Breast epithelium (tissue), 4 donors: ENCODE data around the gene PTTG1IP. TPM values are rescaled to one million over a fixed set of nuclear protein-coding genes. Genes with fewer than 3 reads are reported as not detected.
A peak's percentile ranks its signal among the peaks of the same experiment; 100 is the strongest.

Experiments
- DNase-seq, 2 donors: peaks; one replicate each; pipeline ENCODE4 v3.0.0-alpha.2; 2019; ENCODE audit warnings: low spot score in 2 of 2
- H3K27ac ChIP-seq, 2 donors: fragments of 200-600 bp; sonication (generic) in 1 of 2; one replicate each; pipeline ENCODE4 v1.5.1; 2016 to 2019; ENCODE audit warnings: mild to moderate bottlenecking in 1 of 2
- H3K27me3 ChIP-seq, 2 donors: fragments of 200-600 bp; sonication (generic) in 1 of 2; one replicate each; pipeline versions ENCODE4 v1.5.1 to v1.6.0; 2017 to 2019; ENCODE audit warnings: control low read depth in 1 of 2, mild to moderate bottlenecking in 1 of 2
- H3K36me3 ChIP-seq: fragments of 200-600 bp; one replicate; pipeline ENCODE4 v1.5.1; 2019
- H3K4me1 ChIP-seq, 2 donors: fragments of 200-600 bp; sonication (generic); one replicate each; pipeline ENCODE4 v1.5.1; 2016 to 2019; ENCODE audit warnings: control low read depth in 1 of 2
- H3K4me3 ChIP-seq, 3 donors: fragments of 200-600 bp; sonication (generic); 1 replicate in 2 of 3; 2 replicates in 1 of 3; pipeline ENCODE4 v1.5.1; 2016 to 2019; ENCODE audit warnings: mild to moderate bottlenecking in 3 of 3, moderate library complexity in 2 of 3
- H3K9me3 ChIP-seq, 2 donors: fragments of 200-600 bp; sonication (generic) in 1 of 2; one replicate each; pipeline ENCODE4 v1.5.1; 2016 to 2019; ENCODE audit warnings: control low read depth in 1 of 2
- CTCF ChIP-seq, 3 donors: fragments of 450-650 bp; IDR thresholded peaks; one replicate each; pipeline ENCODE4 v1.5.1; 2016 to 2017; ENCODE audit warnings: antibody characterized with exemption in 3 of 3, mild to moderate bottlenecking in 3 of 3, moderate library complexity in 3 of 3
- POLR2A ChIP-seq: fragments of 450-650 bp; IDR thresholded peaks from one replicate; pipeline ENCODE4 v1.6.1; 2016; ENCODE audit warnings: antibody characterized with exemption, mild to moderate bottlenecking, moderate library complexity
- POLR2AphosphoS5 ChIP-seq, 3 donors: sonication (generic); formaldehyde crosslinking; IDR thresholded peaks; one replicate each; pipeline ENCODE4 v1.6.1; 2017; ENCODE audit warnings: antibody characterized with exemption in 3 of 3
- intact Hi-C: fragments of 100-400 bp; cut with DNase I; formaldehyde crosslinking; loops from one replicate; pipeline ENCODE4 v1.15.1; 2023; ENCODE audit warnings: low total_unique reads
- total RNA-seq, 3 donors: library from RNA; depleted of rRNA; stranded (reverse); fragments of >200 nt; gene quantifications; one replicate each; pipeline ENCODE4 v1.1.0, GENCODE V29; 2016

PTTG1IP gene
- total RNA-seq, 3 donors from 2014 or later, result 187 to 351 (median 272) TPM

- Histone ChIP-seq H3K27me3 (no peaks in the 10 kb centered on the region), H3K4me1 (no peaks in the 10 kb centered on the region), H3K36me3 (no peaks in the 10 kb centered on the region), H3K4me3 (no peak overlapping the region), H3K27ac (no peak overlapping the region), H3K9me3 (no peaks in the 10 kb centered on the region)
- intact Hi-C loops, result no loop called here
- no peak for TF ChIP-seq CTCF (IDR thresholded peaks at IDR 0.05)
- no peak for TF ChIP-seq POLR2A
- no peak for TF ChIP-seq POLR2AphosphoS5 (IDR thresholded peaks at IDR 0.05)
- DNase-seq, result peak in 1 of 2 donors; percentile 43
Measured at GRCh38 chr21:44838951-44839350, 34.5 kb downstream of the PTTG1IP start.

GRCh38 chr21:44838039-44838895 lies 35.2 kb downstream of the PTTG1IP start:
- H3K27ac ChIP-seq, result no peak overlapping the region
- no peaks in the 10 kb centered on the region for H3K4me1 ChIP-seq
- H3K9me3 ChIP-seq, result no peaks in the 10 kb centered on the region
- no peaks in the 10 kb centered on the region for H3K36me3 ChIP-seq
- DNase-seq, result peak in 1 of 2 donors; percentile 43
- no peak overlapping the region for H3K4me3 ChIP-seq
- H3K27me3 ChIP-seq, result no peaks in the 10 kb centered on the region
- intact Hi-C loops, result no loop called here
- TF ChIP-seq POLR2A, result no peak
- TF ChIP-seq CTCF (IDR thresholded peaks at IDR 0.05), result no peak
- TF ChIP-seq POLR2AphosphoS5 (IDR thresholded peaks at IDR 0.05), result no peak

- H3K4me3 ChIP-seq, result no peak overlapping the region
- peak in 1 of 2 donors; percentile 47 for DNase-seq
- H3K9me3 ChIP-seq, result no peaks in the 10 kb centered on the region
- no peak for TF ChIP-seq POLR2AphosphoS5 (IDR thresholded peaks at IDR 0.05)
- no peaks in the 10 kb centered on the region for H3K27me3 ChIP-seq
- intact Hi-C loops, result no loop called here
- no peaks in the 10 kb centered on the region for H3K36me3 ChIP-seq
- no peak overlapping the region for H3K27ac ChIP-seq
- H3K4me1 ChIP-seq, result no peaks in the 10 kb centered on the region
Measured at GRCh38 chr21:44837537-44837936, 36.0 kb downstream of the PTTG1IP start.

GRCh38 chr21:44836666-44837471 lies 36.6 kb downstream of the PTTG1IP start:
- no peak for TF ChIP-seq POLR2AphosphoS5 (IDR thresholded peaks at IDR 0.05)
- no peak for TF ChIP-seq POLR2A
- peak in 1 of 2 donors; percentile 52 for DNase-seq
- intact Hi-C loops, result no loop called here
- Histone ChIP-seq H3K4me3 (no peak overlapping the region), H3K9me3 (no peaks in the 10 kb centered on the region), H3K27ac (no peak overlapping the region), H3K27me3 (no peaks in the 10 kb centered on the region), H3K4me1 (no peaks in the 10 kb centered on the region), H3K36me3 (no peaks in the 10 kb centered on the region)

GRCh38 chr21:44836349-44836665 lies 37.2 kb downstream of the PTTG1IP start:
- no peaks in the 10 kb centered on the region for H3K9me3 ChIP-seq
- intact Hi-C loops, result no loop called here
- DNase-seq, result no peak
- no peak overlapping the region for H3K4me3 ChIP-seq
- no peaks in the 10 kb centered on the region for H3K36me3 ChIP-seq
- H3K4me1 ChIP-seq, result no peaks in the 10 kb centered on the region
- TF ChIP-seq POLR2A (no peak), CTCF (IDR thresholded peaks at IDR 0.05) (no peak), POLR2AphosphoS5 (IDR thresholded peaks at IDR 0.05) (no peak)
- H3K27ac ChIP-seq, result no peak overlapping the region
- H3K27me3 ChIP-seq, result no peaks in the 10 kb centered on the region

- Histone ChIP-seq H3K27me3 (no peaks in the 10 kb centered on the region), H3K36me3 (no peaks in the 10 kb centered on the region), H3K4me1 (no peaks in the 10 kb centered on the region), H3K4me3 (no peak overlapping the region), H3K9me3 (no peaks in the 10 kb centered on the region), H3K27ac (no peak overlapping the region)
- TF ChIP-seq POLR2AphosphoS5 (IDR thresholded peaks at IDR 0.05) (no peak), CTCF (IDR thresholded peaks at IDR 0.05) (no peak), POLR2A (no peak)
- peak in 1 of 2 donors; percentile 27 for DNase-seq
- intact Hi-C loops, result no loop called here
Measured at GRCh38 chr21:44835647-44835973, 37.9 kb downstream of the PTTG1IP start.
